ENCODE results near the gene DDX41. TPM values are rescaled to one million over a fixed set of nuclear protein-coding genes. Genes with fewer than 3 reads are reported as not detected.

Gene DDX41
- total RNA-seq, 1 donor from 2014 or later: 250 TPM

DNA sequence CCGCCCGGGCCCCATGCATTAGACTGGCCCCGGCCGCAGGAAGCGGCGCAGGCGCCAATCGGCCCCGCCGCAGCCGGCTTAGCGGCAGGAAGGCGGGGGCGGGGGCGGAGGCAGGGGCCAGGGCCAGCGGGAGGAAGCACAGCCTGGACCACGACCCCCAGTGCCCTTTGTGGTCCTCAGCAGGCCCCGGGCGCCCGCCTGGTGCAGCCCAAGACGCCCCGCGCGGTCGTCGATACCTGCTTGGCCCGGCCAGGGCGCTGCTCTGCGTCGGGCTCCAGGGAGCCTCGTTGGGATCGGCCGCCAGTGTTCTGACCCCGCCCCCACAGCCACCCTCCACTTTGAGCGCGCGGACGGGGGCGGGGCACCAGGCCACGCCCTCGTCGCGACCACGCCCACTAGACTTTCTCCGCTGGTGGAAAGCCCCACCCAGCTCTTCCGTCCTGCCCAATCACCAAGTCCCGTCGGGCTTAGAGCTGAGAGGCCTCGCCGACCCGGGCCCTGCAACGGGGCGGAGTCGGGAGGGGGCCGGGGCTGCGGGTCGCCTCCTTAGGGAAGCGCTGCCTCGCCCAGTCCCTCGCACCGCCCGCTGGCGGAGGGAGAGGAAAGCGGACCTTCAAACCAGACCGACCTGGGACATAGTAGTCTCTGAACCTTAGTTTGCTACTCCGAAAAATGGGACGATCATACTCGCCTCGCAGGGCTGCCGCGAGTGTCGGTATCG, 19.3 kb downstream of the DDX41 start, which contains the start of gene PDLIM7:
Gene PDLIM7 (minus strand): TSS at position 313 of the 721 bp plus-strand sequence. CDS start 1,092 bp downstream, outside the sequence.
- Histone ChIP-seq H3K27me3 (ENCODE audit: control insufficient read depth, insufficient read depth, low read length) (no peaks in the 10 kb centered on the region), H3K4me3 (ENCODE audit: low read depth, low read length) (peak within 1 kb of the TSS; percentile 79), H3K36me3 (ENCODE audit: control insufficient read depth, insufficient read depth, low read length) (peaks cover 16% of the 10 kb centered on the region)
- peak; percentile 91 for DNase-seq (ENCODE audit: low read depth)
- TF ChIP-seq, protein P1, sequence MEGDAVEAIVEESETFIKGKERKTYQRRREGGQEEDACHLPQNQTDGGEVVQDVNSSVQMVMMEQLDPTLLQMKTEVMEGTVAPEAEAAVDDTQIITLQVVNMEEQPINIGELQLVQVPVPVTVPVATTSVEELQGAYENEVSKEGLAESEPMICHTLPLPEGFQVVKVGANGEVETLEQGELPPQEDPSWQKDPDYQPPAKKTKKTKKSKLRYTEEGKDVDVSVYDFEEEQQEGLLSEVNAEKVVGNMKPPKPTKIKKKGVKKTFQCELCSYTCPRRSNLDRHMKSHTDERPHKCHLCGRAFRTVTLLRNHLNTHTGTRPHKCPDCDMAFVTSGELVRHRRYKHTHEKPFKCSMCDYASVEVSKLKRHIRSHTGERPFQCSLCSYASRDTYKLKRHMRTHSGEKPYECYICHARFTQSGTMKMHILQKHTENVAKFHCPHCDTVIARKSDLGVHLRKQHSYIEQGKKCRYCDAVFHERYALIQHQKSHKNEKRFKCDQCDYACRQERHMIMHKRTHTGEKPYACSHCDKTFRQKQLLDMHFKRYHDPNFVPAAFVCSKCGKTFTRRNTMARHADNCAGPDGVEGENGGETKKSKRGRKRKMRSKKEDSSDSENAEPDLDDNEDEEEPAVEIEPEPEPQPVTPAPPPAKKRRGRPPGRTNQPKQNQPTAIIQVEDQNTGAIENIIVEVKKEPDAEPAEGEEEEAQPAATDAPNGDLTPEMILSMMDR (IDR thresholded peaks at IDR 0.05; ENCODE audit: insufficient read depth, low read length, severe bottlenecking): peak; percentile 1
- FAIRE-seq: no peak

DNA sequence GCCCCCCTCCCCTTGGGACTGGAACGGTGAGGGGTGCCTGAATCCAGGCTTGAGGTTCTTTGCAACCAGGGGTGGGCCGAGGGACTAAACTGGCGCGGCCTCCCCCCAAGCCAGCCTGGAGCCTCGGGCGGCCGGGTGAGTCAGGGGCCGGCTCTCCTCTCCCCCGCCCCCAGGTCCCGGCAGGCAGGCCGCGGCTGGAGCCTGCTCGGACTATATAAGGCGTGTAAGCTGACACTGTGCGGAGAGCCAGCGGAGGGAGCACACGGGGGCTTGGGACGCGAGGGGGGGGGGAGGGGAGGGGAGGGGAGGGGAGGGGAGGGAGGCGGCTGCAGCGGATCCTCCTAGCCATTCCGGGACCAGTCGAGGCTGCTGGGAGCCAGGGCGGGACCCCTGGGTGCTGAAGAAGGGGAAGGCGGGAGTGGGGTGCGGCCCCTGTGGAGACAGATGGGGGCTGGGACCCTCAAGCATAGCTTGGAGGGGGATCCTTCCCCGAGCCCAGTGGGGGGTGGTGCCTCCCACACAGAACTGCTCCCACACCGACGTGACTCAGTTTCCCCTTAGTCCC, 20.0 kb downstream of the DDX41 start:
- TF ChIP-seq, protein P1 (IDR thresholded peaks at IDR 0.05; ENCODE audit: insufficient read depth, low read length, severe bottlenecking): no peak
- no peak for FAIRE-seq

DNA sequence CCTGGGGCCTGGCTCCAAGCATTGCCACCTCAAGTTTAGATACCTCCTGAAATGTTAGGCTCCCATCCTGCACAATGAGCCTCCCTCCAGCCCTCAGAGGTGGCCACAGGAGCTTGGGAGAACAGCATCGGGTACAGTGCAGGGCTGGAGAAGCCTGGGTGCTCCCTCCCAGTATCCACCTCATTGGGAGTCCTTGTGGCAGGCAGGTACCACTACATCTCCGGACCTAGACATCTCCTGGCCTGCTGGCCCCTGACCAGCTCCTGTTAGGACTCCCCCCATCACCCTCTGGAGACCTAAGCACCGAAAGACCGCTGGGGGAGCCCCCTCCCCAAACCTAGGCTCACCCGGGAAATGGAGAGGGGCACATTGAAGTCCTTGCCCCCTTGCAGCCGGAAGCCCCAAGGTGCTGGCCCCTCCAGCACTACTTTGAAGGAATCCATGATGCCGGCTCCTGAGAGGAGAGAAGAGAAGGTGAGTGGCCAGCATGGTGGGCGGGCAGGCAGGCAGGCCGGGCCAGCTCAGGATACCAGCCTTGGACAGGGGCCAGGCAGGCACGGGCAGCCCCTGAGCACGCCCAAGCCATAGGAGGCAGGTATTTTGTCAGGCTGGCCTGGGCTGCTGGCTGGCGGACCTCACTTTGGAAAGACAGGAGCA, 20.6 kb downstream of the DDX41 start:
- Histone ChIP-seq H3K36me3 (ENCODE audit: control insufficient read depth, insufficient read depth, low read length) (peaks cover 24% of the 10 kb centered on the region), H3K4me3 (ENCODE audit: low read depth, low read length) (peak overlapping the region; percentile 79), H3K27me3 (ENCODE audit: control insufficient read depth, insufficient read depth, low read length) (no peaks in the 10 kb centered on the region)
- peak; percentile 38 for DNase-seq (ENCODE audit: low read depth)
- FAIRE-seq: no peak
- TF ChIP-seq, protein P1 (IDR thresholded peaks at IDR 0.05; ENCODE audit: insufficient read depth, low read length, severe bottlenecking): peak; percentile 62

More for the DNA sequence above, 20.0 kb downstream of the DDX41 start:
- peak; percentile 69 for DNase-seq (ENCODE audit: low read depth)
- Histone ChIP-seq H3K27me3 (ENCODE audit: control insufficient read depth, insufficient read depth, low read length) (no peaks in the 10 kb centered on the region), H3K4me3 (ENCODE audit: low read depth, low read length) (peak overlapping the region; percentile 79), H3K36me3 (ENCODE audit: control insufficient read depth, insufficient read depth, low read length) (peaks cover 21% of the 10 kb centered on the region)

DNA sequence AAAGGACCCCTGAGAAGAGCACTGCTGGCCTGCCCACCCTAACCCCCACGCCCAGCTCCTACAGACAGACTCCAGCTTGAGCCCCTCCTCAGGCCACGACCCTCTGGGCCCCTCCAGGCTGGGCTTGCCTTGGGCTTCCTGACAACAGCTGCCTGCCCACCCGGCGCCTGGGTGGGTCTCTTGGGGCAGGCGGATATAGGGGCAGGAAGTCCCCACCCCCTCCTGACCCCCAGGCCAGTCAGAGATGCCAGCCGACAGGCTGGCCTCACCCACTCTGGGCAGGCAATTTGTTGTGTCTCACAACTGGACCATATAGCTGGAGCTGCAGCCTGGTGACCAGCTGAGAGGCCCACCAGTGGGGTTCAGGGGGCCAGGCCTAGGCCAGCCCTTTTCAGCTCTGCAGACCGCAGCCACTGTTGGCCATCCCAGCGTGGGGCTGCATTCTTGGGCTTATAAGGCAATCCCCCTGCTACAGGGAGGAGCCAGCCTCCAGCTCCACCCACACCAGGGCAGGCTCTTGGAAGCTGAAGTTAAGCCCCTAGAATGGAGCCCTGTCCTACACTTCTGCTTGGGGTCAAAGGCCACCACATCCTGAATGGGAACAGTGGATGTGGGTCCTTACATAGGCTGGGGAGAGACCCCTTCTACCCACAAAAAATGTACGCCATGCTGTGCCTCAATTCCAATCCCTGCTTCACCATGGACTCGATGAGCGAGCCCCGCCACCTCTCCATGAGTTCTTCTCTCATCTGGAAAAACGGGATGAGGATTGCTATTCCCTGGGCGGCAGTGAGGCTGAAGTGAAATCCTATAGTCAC, 21.3 kb downstream of the DDX41 start:
- peak; percentile 42 for DNase-seq (ENCODE audit: low read depth)
- Histone ChIP-seq H3K4me3 (ENCODE audit: low read depth, low read length) (no peak overlapping the region), H3K27me3 (ENCODE audit: control insufficient read depth, insufficient read depth, low read length) (no peaks in the 10 kb centered on the region), H3K36me3 (ENCODE audit: control insufficient read depth, insufficient read depth, low read length) (peaks cover 29% of the 10 kb centered on the region)
- no peak for FAIRE-seq
- TF ChIP-seq, protein P1 (IDR thresholded peaks at IDR 0.05; ENCODE audit: insufficient read depth, low read length, severe bottlenecking): no peak

DNA sequence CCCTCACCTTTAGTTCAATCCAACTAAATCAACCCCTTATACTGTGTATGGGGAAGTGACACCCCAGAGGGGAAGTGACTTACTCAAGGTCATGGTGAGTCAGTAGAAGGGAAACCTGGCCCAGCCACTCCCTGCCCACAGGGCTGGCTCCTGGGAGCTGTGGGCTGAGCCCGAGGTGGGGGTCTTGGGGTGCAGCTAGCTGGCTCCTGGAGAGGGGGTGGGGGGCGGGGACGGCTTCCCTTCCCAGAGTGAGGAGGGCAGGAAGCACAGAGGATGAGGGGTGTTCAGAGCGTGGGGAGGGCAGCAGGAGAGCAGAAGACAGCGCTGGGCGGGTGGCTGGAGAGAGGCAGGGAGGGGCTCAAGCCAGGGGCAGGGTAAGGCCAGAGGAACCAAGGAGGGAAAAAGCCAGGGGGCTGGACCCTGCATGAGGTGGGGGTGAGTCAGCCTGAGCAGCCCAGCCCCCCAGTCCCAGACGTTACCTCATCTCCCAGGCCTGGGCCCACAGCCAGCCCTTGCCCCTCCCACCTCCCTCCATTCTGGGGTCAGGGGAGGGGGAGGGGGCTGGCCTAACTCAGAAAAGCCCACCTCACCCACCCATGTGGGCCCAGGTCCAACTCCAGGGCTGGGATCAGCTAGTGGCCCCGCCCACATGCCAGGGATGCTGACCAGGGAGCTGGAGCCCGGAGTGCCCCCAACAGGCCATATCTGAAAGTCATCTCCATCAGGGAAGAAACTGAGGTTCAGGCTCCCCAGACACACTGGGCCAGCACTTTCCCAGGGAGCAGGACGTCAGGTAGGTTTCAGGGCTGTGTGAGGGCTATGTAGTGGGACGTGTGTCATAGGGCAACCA, 22.2 kb downstream of the DDX41 start:
- Histone ChIP-seq H3K27me3 (ENCODE audit: control insufficient read depth, insufficient read depth, low read length) (no peaks in the 10 kb centered on the region), H3K36me3 (ENCODE audit: control insufficient read depth, insufficient read depth, low read length) (peaks cover 36% of the 10 kb centered on the region), H3K4me3 (ENCODE audit: low read depth, low read length) (no peak overlapping the region)
- DNase-seq (ENCODE audit: low read depth) (peak; percentile 80), FAIRE-seq (no peak)
- TF ChIP-seq, protein P1 (IDR thresholded peaks at IDR 0.05; ENCODE audit: insufficient read depth, low read length, severe bottlenecking): peak; percentile 32
